DOHH2 (cell line): ENCODE data around the gene ARL5A.

Source experiments
- EZH2phosphoT487 ChIP-seq: fragments of 200-600 bp; sonication (generic); IDR thresholded peaks from 2 replicates; pipeline ENCODE4 v1.6.1; 2017; ENCODE audit warnings: borderline replicate concordance, mild to moderate bottlenecking, antibody characterized with exemption, low read length, moderate library complexity, mixed read lengths
- TF ChIP-seq, protein P1 (sequence below): fragments of 200-600 bp; sonication (generic); IDR thresholded peaks from one replicate; pipeline ENCODE4 v1.5.1; 2014; ENCODE audit warnings: antibody characterized with exemption, mild to moderate bottlenecking, low read depth, low read length; ENCODE audit not compliant: poor library complexity, severe bottlenecking

DNA sequence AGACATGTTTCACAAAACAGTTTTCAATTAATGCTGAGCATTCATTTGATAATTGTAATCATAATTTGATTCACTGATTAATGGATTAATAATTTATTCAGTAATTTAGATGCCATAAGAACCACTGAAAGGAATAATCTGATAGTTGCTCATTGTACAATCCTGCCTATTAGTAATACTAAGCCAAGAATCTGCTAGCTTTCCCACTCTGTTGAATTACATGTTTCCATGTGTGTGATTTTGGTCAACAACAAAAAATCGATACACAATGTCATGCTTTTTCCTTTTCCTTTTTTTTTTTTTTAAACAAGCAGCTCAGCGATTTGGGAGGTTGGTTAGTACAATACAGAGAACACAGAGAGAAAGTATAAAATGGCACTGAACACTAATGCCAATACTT is 25.9 kb downstream of the ARL5A start:
- TF ChIP-seq, protein P1, sequence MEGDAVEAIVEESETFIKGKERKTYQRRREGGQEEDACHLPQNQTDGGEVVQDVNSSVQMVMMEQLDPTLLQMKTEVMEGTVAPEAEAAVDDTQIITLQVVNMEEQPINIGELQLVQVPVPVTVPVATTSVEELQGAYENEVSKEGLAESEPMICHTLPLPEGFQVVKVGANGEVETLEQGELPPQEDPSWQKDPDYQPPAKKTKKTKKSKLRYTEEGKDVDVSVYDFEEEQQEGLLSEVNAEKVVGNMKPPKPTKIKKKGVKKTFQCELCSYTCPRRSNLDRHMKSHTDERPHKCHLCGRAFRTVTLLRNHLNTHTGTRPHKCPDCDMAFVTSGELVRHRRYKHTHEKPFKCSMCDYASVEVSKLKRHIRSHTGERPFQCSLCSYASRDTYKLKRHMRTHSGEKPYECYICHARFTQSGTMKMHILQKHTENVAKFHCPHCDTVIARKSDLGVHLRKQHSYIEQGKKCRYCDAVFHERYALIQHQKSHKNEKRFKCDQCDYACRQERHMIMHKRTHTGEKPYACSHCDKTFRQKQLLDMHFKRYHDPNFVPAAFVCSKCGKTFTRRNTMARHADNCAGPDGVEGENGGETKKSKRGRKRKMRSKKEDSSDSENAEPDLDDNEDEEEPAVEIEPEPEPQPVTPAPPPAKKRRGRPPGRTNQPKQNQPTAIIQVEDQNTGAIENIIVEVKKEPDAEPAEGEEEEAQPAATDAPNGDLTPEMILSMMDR = no peak
- TF ChIP-seq EZH2phosphoT487 = no peak
